CD4-positive, alpha-beta T cell treated with Interleukin-10 for 1 hour (primary cell): ENCODE results near the gene GSTP1.
"Not testable (repeated sequence)": the region's sequence is repeated elsewhere in the genome, so short reads cannot be mapped to it uniquely, and the experiment has no call there.

Experiments
- DNase-seq: peaks from one replicate; pipeline ENCODE4 v3.0.0-alpha.2; 2020

GSTP1 gene

GRCh38 chr11:67616431-67617242, 33.0 kb downstream of the GSTP1 start:
- DNase-seq, result no peak

GRCh38 chr11:67617243-67617953, 33.8 kb downstream of the GSTP1 start:
- DNase-seq, result no peak

DNA sequence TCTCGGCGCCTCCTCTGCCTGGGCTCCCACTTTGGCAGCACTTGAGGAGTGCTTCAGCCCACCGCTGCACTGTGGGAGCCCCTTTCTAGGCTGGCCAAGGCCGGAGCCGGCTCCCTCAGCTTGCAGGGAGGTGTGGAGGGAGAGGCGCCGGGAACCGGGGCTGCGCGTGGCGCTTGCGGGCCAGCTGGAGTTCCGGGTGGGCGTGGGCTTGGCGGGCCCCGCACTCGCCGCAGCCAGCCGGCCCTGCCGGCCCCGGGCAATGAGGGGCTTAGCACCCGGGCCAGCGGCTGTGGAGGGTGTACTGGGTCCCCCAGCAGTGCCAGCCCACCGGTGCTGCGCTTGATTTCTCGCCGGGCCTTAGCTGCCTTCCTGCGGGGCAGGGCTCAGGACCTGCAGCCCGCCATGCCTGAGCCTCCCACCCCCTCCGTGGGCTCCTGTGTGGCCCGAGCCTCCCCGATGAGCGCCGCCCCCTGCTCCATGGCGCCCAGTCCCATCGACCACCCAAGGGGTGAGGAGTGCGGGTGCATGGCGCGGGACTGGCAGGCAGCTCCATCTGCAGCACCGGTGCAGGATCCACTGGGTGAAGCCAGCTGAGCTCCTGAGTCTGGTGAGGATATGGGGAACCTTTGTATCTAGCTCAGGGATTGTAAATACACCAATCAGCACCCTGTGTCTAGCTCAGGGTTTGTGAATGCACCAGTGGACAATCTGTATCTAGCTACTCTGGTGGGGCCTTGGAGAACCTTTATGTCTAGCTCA, 35.5 kb downstream of the GSTP1 start:
- not testable (repeated sequence) for DNase-seq

- not testable (repeated sequence) for DNase-seq
Measured at GRCh38 chr11:67619683-67620618, 36.3 kb downstream of the GSTP1 start.

DNA sequence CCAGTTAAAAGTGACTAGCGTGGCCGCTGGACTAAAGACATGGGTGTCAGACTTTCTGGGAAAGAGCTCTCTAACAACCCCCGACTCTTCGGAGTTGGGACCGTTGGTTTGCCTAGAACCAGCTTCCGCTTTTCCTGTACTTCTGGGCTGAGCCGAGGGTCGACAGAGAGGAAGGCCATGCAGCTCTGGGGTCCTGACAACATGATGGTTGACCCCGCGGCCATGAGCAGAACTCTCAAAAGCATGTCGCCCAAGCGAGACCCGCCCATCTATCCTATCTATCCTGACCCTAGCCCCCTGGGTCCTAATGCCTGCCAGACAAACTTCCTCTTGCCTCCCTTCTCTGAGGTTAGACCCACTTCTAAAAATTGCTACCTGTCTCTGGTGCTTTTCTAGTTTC, 37.0 kb downstream of the GSTP1 start:
- not testable (repeated sequence) for DNase-seq

GRCh38 chr11:67621928-67622327, 38.3 kb downstream of the GSTP1 start:
- DNase-seq, result not testable (repeated sequence)

GRCh38 chr11:67622905-67623304, 39.3 kb downstream of the GSTP1 start:
- not testable (repeated sequence) for DNase-seq

- DNase-seq, result not testable (repeated sequence)
Measured at GRCh38 chr11:67623795-67624194, 40.2 kb downstream of the GSTP1 start.

DNA sequence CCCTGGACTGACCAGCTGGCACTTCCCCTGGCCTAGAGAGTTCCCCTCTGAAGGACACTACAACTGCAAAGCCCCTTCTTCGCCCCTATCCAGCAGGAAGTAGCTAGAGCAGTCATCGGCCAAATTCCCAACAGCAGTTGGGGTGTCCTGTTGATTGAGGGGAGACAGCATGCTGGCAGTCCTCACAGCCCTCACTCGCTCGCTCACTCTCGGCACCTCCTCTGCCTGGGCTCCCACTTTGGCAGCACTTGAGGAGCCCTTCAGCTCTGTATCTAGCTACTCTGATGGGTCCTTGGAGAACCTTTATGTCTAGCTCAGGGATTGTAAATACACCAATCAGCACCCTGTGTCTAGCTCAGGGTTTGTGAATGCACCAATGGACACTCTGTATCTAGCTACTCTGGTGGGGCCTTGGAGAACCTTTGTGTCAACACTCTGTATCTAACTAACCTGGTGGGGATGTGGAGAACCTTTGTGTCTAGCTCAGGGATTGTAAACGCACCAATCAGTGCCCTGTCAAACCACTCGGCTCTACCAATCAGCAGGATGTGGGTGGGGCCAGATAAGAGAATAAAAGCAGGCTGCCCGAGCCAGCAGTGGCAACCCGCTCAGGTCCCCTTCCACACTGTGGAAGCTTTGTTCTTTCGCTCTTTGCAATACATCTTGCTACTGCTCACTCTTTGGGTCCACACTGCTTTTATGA, 42.7 kb downstream of the GSTP1 start:
- not testable (repeated sequence) for DNase-seq

GRCh38 chr11:67626970-67627369, 43.4 kb downstream of the GSTP1 start:
- no peak for DNase-seq

GRCh38 chr11:67627441-67627811, 43.8 kb downstream of the GSTP1 start:
- DNase-seq, result no peak

DNA sequence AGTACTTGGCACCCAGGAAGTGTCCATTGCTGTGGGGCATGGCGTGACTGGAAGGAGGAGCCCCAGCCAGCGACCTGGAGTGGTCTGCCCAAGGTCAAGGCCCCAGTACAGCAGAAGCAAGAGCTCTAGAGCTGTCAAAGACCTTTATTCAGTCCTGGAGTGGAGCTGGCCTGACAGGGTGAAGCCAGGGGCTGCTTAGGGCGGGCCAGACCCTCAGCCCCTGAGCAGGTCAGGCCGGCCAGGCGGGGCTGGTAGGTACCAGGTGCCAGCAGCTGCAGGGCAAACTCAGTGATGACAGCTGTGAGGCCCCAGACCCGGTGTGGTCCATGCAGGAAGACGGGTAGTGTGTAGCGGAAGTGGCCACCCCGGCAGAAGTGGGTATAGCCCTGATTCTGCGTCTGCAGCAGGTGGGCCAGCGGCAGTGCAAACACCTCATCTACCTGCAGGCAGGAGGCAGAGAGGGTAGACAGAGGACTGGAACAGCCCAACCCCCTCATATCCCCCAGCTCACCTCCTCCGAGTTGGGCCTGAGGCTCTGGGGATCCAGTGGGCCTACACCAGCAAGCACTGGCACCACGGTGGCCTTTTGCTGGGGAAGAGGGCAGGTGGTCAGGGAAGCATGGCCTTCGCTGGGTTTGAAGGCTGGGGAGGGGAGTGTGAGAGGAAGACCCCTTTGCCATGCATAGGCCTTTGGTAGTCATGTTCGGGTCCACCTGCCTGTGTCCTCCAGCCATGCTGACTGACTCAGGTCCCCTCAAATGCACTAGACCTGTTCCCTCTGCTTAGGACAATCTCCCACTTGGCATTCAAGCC, 44.4 kb downstream of the GSTP1 start:
- no peak for DNase-seq

DNA sequence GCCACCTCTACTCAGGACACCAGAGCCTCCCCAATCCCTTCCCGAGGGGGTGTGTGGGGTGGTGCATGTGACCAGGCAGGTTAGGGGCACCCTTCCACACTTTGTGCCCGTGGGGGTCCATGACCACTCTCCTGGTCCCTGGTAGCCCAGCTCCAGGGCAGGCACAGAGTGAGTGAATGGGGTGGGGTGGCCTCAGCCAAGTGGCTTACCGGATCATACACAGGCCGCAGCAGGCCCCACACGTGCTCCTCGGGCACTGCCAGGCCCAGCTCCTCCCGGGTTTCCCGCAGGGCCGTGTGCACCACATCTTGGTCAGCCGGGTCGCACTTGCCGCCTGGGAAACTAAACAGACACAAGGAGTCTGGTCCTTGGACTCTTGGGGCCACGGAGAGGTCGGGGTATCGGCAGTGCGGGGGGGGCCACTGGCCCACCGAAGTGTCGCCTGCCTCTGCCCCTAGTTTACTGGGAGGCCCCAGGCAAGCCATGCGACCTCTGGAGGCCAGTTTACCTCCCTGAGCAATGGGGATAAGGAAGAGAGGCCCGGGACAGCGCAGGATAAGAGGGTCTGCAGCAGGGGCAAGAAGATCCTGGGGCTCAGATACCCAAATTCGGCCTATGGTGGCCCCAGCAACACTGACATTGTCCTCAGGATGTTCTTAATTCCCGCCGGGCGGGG, 45.2 kb downstream of the GSTP1 start:
- DNase-seq, result no peak

DNA sequence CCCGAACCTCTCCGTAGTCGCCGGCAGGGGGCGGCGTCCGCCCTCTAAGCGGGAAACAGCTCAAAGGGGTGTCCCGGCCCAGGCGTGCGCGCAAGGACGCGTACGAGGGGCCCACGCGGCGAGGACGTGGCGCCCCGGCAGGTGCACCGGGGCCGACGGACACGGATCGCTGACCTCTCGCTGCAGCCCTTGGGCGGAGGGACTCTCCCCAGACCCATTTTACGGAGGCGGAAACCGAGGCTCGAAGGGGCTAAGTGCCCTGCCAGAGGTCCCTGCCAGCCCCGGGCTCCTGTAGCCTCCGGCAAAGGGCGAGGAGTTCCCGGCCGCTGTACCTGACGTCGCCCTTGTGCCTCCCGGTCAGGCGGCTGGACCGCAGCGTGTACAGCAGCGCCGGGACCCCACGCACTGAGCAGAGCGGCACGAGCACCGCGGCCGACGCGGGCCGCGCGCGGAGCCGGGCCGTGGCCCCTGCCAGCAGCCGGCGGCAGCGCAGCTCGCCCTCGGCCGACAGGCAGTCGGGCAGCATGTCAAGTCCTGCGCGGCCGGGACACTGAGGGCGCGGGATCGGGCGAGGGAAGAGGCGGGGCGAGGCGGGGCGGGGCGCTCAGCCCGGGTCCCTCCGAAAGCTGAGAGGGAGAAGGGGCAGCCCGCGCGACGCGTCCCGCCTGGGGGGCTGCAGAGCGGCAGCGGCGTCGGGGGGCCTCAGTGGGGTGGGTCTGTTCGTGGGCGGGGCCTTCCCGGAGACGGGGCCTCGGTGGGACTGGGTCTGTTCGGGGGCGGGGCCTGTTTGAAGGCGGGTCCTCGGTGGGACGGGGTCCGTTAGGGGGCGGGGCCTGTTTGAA, 46.0 kb downstream of the GSTP1 start, which contains the start of gene NUDT8:
TSS of gene NUDT8 (minus strand) at position 552 of the 842 bp plus-strand sequence. CDS start at position 526, 26 bp downstream.
- peak; percentile 89 for DNase-seq

DNA sequence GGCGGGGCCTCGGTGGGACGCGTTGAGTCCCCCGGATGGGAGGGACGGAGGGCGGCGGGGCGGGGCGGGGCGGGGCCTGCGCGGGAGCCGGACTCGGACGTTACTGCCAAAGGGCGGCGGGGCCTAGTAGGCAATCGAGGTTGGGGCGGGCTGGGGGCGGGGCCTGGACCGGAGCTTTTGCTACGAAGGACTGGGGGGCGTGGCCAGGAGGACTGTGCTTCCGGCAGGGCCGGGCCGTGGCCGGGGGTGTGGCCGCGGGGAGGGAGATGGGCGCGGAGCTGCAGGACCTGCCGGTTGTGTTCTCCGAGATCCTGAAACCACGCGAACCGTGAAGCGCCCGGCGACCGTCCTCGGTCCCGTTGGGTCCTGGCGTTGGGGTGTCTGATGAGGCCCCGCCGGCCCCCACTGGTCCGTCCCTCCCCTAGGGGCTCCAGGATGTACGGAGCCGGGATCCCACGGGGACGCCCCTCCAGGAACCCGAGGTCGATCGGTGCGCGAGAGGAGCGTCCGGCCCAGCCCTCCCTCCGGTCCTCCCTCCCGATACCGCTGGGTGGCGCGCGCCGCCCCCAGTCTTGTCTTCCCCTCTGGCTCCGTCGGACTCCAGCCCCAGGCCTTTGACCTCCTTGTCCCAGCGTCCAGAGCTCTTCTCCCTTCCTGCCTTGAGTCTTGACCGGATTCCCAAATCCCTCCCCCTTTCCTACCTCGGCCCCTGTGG, 46.8 kb downstream of the GSTP1 start:
- peak; percentile 96 for DNase-seq

GRCh38 chr11:67630943-67631331, 47.3 kb downstream of the GSTP1 start:
- no peak for DNase-seq

GRCh38 chr11:67631411-67631810, 47.8 kb downstream of the GSTP1 start:
- no peak for DNase-seq

DNA sequence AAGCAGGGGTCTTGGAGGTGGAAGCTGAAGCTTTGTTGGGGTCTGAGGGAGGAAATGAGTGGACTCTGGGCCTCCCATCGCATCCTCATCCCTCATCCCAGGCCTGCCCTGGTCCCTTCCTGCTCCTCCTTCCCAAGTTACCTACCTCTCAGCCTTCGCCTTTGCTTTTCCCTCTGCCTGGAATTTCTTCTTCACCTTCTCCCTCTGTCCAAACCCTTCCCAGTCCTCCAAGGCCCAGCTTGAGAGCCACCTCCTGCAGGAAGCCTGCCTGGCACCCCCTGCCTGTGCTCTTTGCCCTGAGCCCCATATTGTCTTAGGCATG, 48.2 kb downstream of the GSTP1 start:
- no peak for DNase-seq
